ENCODE data around the gene GAK. TPM values are rescaled to one million over a fixed set of nuclear protein-coding genes. Genes with fewer than 3 reads are reported as not detected.

Gene GAK
- total and polyA plus RNA-seq, 7 donors, result 20.9 to 55.8 (median 36.4) TPM

- TF ChIP-seq CTCF (IDR thresholded peaks at IDR 0.05), result no peak
- H3K9me3 ChIP-seq, result no peaks in the 10 kb centered on the region
- no peak overlapping the region for H3K27ac ChIP-seq
- no peak for DNase-seq
- no peaks in the 10 kb centered on the region for H3K27me3 ChIP-seq (ENCODE audit: insufficient read depth in 3 of 3, low read length in 2 of 3)
- H3K4me3 ChIP-seq, result no peak overlapping the region
- peaks cover 0 to 57% of the 10 kb centered on the region in 2 donors for H3K36me3 ChIP-seq (ENCODE audit: insufficient read depth in 1 of 2, low read depth in 1 of 2)
- H3K4me1 ChIP-seq, result no peaks in the 10 kb centered on the region
- 93 to 96% (median 94%) methylated on average over 15 of the region's 15 CpGs for WGBS, 3 donors
- intact Hi-C loops (cut with DNase I), result no loop called here
- ATAC-seq, result no peak
Measured at GRCh38 chr4:898123-898522, 34.0 kb downstream of the GAK start.

GRCh38 chr4:896630-897029, 35.5 kb downstream of the GAK start:
- peaks cover 0 to 65% of the 10 kb centered on the region in 2 donors for H3K36me3 ChIP-seq (ENCODE audit: insufficient read depth in 1 of 2, low read depth in 1 of 2)
- intact Hi-C loops (cut with DNase I), result no loop called here

DNA sequence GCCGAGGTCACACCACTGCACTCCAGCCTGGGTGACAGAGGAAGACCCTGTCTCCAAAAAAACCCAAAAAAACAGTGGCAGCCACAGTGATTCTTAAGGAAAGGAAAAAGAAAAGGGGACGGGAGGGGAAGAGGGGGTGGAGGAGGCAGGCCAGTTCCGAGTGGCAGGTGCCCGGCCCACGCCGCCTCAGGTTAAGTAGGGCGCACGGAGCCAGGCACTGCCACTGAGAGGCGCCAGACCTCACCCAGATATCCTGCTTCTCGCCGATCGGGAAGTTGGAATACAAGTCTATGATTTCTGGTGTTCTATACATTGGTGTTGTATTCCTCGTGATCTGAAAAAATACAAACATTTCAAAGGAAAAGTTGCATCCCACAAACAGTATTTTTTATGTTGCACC, 35.9 kb downstream of the GAK start:
- no peaks in the 10 kb centered on the region for H3K27me3 ChIP-seq (ENCODE audit: insufficient read depth in 3 of 3, low read length in 2 of 3)
- 88 to 94% (median 93%) methylated on average over 13 of the region's 13 CpGs for WGBS, 3 donors
- H3K36me3 ChIP-seq (ENCODE audit: insufficient read depth in 1 of 2, low read depth in 1 of 2), result peaks cover 0 to 64% of the 10 kb centered on the region in 2 donors

More at GRCh38 chr4:896630-897029, 35.5 kb downstream of the GAK start:
- Histone ChIP-seq H3K9me3 (no peaks in the 10 kb centered on the region), H3K27ac (no peak overlapping the region), H3K27me3 (ENCODE audit: insufficient read depth in 3 of 3, low read length in 2 of 3) (no peaks in the 10 kb centered on the region), H3K4me3 (no peak overlapping the region), H3K4me1 (no peaks in the 10 kb centered on the region)
- 93 to 95% (median 94%) methylated on average over 20 of the region's 20 CpGs for WGBS, 3 donors
- DNase-seq (no peak), ATAC-seq (no peak)
- TF ChIP-seq CTCF (IDR thresholded peaks at IDR 0.05), result no peak

DNA sequence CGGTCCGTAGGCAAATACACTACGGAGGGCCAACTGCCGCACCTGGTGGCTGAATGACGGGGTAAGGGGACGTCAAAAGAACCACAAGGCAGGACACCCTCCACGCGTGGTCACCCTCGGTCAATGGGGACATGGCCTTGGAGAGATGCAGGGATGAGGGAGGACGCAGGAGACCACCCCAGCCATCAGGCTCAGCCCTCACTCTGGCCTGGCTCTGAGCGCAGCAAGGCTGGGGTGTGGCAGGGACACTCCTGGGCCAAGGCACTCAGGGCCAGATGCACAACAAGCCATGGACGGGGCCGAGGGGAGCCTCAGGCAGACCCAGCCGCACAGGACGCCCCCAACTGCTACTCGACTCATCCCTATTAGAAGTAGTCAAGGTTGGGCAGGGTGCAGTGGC, 36.5 kb downstream of the GAK start:
- Histone ChIP-seq H3K36me3 (ENCODE audit: insufficient read depth in 1 of 2, low read depth in 1 of 2) (peaks cover 0 to 64% of the 10 kb centered on the region in 2 donors), H3K27ac (no peak overlapping the region), H3K4me1 (no peaks in the 10 kb centered on the region), H3K4me3 (no peak overlapping the region), H3K27me3 (ENCODE audit: insufficient read depth in 3 of 3, low read length in 2 of 3) (no peaks in the 10 kb centered on the region), H3K9me3 (no peaks in the 10 kb centered on the region)
- intact Hi-C loops (cut with DNase I), result no loop called here
- no peak for ATAC-seq
- DNase-seq, result no peak
- WGBS, 3 donors, result 93 to 96% (median 95%) methylated on average over 16 of the region's 16 CpGs
- no peak for TF ChIP-seq CTCF (IDR thresholded peaks at IDR 0.05)

More for the DNA sequence above, 35.9 kb downstream of the GAK start:
- H3K9me3 ChIP-seq, result no peaks in the 10 kb centered on the region
- H3K27ac ChIP-seq, result no peak overlapping the region
- H3K4me3 ChIP-seq, result no peak overlapping the region
- DNase-seq, result no peak
- H3K4me1 ChIP-seq, result no peaks in the 10 kb centered on the region
- TF ChIP-seq CTCF (IDR thresholded peaks at IDR 0.05), result no peak
- ATAC-seq, result no peak
- intact Hi-C loops (cut with DNase I), result no loop called here

DNA sequence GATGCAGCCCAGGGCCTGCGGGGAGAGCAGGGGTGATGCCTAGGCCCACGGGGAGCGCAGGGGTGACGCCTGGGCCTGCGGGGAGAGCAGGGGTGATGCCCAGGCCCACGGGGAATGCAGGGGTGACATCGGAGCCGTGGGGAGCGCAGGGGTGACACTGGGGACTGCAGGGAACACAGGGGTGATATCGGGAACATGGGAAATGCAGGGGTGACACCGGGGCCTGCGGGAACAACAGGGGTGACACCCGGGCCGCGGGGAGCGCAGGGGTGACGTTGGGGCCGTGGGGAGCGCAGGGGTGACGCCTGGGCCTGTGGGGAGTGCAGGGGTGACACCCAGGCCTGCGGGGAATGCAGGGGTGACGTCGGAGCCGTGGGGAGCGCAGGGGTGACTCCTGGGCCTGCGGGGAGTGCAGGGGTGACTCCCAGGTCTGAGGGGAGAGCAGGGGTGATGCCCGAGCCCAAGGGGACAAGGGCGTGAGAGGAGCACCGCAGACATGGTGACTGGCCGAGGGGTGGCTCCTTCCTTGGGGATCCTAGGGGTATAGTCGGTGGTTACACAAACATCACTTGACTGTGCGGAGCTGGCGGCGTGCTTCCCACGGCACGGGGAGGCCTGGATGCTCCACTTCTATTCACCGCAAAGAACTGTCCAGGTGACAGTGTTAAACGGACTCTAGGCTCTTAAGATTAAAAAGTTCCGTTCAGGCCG, 38.0 kb downstream of the GAK start:
- DNase-seq (no peak), ATAC-seq (no peak)
- no peak for TF ChIP-seq CTCF (IDR thresholded peaks at IDR 0.05)
- Histone ChIP-seq H3K9me3 (no peaks in the 10 kb centered on the region), H3K27ac (no peak overlapping the region), H3K27me3 (ENCODE audit: insufficient read depth in 3 of 3, low read length in 2 of 3) (no peaks in the 10 kb centered on the region), H3K4me3 (no peak overlapping the region), H3K36me3 (ENCODE audit: insufficient read depth in 1 of 2, low read depth in 1 of 2) (peaks cover 2 to 72% of the 10 kb centered on the region in 2 donors), H3K4me1 (no peaks in the 10 kb centered on the region)
- intact Hi-C loops (cut with DNase I), result no loop called here
- WGBS, 3 donors, result 93 to 94% (median 94%) methylated on average over 40 of the region's 40 CpGs
